ENCODE data around the gene RUNX1.

Gene RUNX1

GRCh38 chr21:34825101-34825500 lies 224.0 kb downstream of the RUNX1 start:
- DNase-seq (ENCODE audit: low spot score) = no peak

GRCh38 chr21:34824314-34824713 lies 224.8 kb downstream of the RUNX1 start:
- DNase-seq (ENCODE audit: low spot score) = no peak

GRCh38 chr21:34822942-34823341 lies 226.2 kb downstream of the RUNX1 start:
- DNase-seq (ENCODE audit: low spot score) = no peak

- DNase-seq (ENCODE audit: low spot score) = no peak
Observed at GRCh38 chr21:34822168-34822567, 226.9 kb downstream of the RUNX1 start.

GRCh38 chr21:34821717-34822116 lies 227.4 kb downstream of the RUNX1 start:
- DNase-seq (ENCODE audit: low spot score) = no peak

- DNase-seq (ENCODE audit: low spot score) = no peak
Observed at GRCh38 chr21:34820051-34820450, 229.1 kb downstream of the RUNX1 start.

GRCh38 chr21:34819357-34819999 lies 229.6 kb downstream of the RUNX1 start:
- no peak for DNase-seq (ENCODE audit: low spot score)

GRCh38 chr21:34818662-34819158 lies 230.4 kb downstream of the RUNX1 start:
- DNase-seq (ENCODE audit: low spot score) = no peak

- DNase-seq (ENCODE audit: low spot score) = no peak
Observed at GRCh38 chr21:34817821-34818661, 231.1 kb downstream of the RUNX1 start.

GRCh38 chr21:34815831-34816705 lies 233.0 kb downstream of the RUNX1 start:
- no peak for DNase-seq (ENCODE audit: low spot score)

GRCh38 chr21:34814529-34814951 lies 234.6 kb downstream of the RUNX1 start:
- no peak for DNase-seq (ENCODE audit: low spot score)

- DNase-seq (ENCODE audit: low spot score) = no peak
Observed at GRCh38 chr21:34813266-34813894, 235.7 kb downstream of the RUNX1 start.

- no peak for DNase-seq (ENCODE audit: low spot score)
Observed at GRCh38 chr21:34812504-34813265, 236.4 kb downstream of the RUNX1 start.

GRCh38 chr21:34811368-34811767 lies 237.7 kb downstream of the RUNX1 start:
- DNase-seq (ENCODE audit: low spot score) = no peak

GRCh38 chr21:34810786-34811185 lies 238.3 kb downstream of the RUNX1 start:
- no peak for DNase-seq (ENCODE audit: low spot score)

GRCh38 chr21:34809822-34810221 lies 239.3 kb downstream of the RUNX1 start:
- no peak for DNase-seq (ENCODE audit: low spot score)

- no peak for DNase-seq (ENCODE audit: low spot score)
Observed at GRCh38 chr21:34808569-34809204, 240.4 kb downstream of the RUNX1 start.

- no peak for DNase-seq (ENCODE audit: low spot score)
Observed at GRCh38 chr21:34807881-34808568, 241.1 kb downstream of the RUNX1 start.

- DNase-seq (ENCODE audit: low spot score) = no peak
Observed at GRCh38 chr21:34807146-34807880, 241.8 kb downstream of the RUNX1 start.
